ENCODE measurements around the gene PHF2.

DNA sequence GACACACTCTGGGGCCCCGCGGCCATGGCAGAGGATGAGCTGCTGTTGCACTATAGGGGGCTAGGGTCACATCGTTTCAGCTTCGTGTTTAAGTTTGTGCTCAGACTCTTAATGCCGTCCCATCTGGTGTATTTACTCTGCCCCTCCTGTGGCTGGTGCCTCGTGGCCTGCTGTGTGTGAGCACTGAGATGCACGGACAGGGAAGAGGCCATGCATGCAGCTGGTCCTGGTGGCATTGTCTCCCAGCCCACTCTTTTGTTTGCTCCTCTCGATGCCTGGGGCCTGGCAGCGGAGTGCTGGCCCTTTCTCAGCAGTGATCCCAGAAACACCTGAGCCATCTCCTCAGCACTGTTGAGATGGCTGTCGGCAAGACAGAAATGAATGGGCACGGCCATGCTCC lies 30.0 kb upstream of the PHF2 start:
- no peak for TF ChIP-seq CXXC5 (CRISPR knock-in tag; IDR thresholded peaks at IDR 0.05)
- TF ChIP-seq NR2C2 (CRISPR knock-in tag; IDR thresholded peaks at IDR 0.05) = no peak
- no peak for TF ChIP-seq NR2C2 (tag; IDR thresholded peaks at IDR 0.05)
- no peak for TF ChIP-seq FOXM1 (IDR thresholded peaks at IDR 0.05; ENCODE audit: low read depth)
- no peak for TF ChIP-seq FOXM1 (CRISPR knock-in tag; IDR thresholded peaks at IDR 0.05; ENCODE audit: low read depth)
- TF ChIP-seq BCL6 (CRISPR knock-in tag; IDR thresholded peaks at IDR 0.05) = no peak
- no peak for TF ChIP-seq THRB (CRISPR knock-in tag; conservative IDR thresholded peaks at IDR 0.05)
- TF ChIP-seq NFIC (IDR thresholded peaks at IDR 0.05) = no peak
- TF ChIP-seq, protein P1, sequence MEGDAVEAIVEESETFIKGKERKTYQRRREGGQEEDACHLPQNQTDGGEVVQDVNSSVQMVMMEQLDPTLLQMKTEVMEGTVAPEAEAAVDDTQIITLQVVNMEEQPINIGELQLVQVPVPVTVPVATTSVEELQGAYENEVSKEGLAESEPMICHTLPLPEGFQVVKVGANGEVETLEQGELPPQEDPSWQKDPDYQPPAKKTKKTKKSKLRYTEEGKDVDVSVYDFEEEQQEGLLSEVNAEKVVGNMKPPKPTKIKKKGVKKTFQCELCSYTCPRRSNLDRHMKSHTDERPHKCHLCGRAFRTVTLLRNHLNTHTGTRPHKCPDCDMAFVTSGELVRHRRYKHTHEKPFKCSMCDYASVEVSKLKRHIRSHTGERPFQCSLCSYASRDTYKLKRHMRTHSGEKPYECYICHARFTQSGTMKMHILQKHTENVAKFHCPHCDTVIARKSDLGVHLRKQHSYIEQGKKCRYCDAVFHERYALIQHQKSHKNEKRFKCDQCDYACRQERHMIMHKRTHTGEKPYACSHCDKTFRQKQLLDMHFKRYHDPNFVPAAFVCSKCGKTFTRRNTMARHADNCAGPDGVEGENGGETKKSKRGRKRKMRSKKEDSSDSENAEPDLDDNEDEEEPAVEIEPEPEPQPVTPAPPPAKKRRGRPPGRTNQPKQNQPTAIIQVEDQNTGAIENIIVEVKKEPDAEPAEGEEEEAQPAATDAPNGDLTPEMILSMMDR (IDR thresholded peaks at IDR 0.05 in 2 of 3, conservative IDR thresholded peaks at IDR 0.05 in 1 of 3; ENCODE audit: insufficient read depth in 2 of 3, low read depth in 1 of 3, low read length in 3 of 3) = no peak
